ENCODE data around the gene IGF2R.

DNA sequence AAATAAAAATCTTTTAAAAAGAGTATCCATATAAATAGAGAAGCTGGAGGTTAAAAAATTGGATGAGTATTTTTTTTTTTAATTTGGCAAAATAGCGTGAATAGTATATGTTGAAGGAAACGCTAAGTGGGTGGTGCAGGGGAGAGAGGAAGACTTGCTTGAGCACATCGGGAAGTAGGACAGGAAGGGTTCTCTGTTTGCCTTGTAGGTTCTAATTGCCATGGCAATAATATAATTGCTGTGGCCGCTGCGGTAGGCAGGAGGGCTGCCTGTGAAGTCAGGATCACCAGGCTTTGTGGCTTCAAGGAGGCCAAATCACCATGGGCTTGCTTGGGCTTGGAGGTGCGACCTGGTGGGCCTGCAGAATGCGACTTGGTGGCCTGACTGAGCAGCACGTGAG, 35.1 kb downstream of the IGF2R start:
- TF ChIP-seq, protein P1, sequence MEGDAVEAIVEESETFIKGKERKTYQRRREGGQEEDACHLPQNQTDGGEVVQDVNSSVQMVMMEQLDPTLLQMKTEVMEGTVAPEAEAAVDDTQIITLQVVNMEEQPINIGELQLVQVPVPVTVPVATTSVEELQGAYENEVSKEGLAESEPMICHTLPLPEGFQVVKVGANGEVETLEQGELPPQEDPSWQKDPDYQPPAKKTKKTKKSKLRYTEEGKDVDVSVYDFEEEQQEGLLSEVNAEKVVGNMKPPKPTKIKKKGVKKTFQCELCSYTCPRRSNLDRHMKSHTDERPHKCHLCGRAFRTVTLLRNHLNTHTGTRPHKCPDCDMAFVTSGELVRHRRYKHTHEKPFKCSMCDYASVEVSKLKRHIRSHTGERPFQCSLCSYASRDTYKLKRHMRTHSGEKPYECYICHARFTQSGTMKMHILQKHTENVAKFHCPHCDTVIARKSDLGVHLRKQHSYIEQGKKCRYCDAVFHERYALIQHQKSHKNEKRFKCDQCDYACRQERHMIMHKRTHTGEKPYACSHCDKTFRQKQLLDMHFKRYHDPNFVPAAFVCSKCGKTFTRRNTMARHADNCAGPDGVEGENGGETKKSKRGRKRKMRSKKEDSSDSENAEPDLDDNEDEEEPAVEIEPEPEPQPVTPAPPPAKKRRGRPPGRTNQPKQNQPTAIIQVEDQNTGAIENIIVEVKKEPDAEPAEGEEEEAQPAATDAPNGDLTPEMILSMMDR (IDR thresholded peaks at IDR 0.05; ENCODE audit: low read length): no peak
- no peak for TF ChIP-seq EZH2 (optimal IDR thresholded peaks at IDR 0.05; ENCODE audit: low read depth, low read length)

Measured in MM.1S (cell line).